Measurements from ENCODE around the gene OTUD3.
"Not testable (repeated sequence)": the region's sequence is repeated elsewhere in the genome, so short reads cannot be mapped to it uniquely, and the experiment has no call there.

Gene OTUD3

DNA sequence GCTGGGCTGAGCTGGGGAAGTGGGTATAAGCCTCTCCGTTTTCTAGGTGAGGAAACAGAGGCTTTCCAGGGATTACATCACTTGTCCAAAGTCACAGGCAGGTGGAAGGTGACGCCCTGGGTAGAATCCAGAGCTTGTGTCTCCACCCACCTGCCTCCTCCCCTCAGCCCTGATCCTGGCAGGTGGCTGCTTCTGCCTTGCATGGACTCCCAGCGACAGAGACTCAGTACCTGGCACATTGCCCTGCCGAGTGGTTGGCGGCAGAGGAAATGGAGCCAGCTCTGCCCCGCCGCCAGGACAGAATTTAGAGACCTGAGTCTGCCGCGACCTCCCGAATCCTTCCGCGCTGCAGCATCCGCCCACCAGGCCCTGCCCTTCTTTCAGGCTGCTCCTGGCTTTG lies 39.1 kb downstream of the OTUD3 start:
- no peak for DNase-seq

DNA sequence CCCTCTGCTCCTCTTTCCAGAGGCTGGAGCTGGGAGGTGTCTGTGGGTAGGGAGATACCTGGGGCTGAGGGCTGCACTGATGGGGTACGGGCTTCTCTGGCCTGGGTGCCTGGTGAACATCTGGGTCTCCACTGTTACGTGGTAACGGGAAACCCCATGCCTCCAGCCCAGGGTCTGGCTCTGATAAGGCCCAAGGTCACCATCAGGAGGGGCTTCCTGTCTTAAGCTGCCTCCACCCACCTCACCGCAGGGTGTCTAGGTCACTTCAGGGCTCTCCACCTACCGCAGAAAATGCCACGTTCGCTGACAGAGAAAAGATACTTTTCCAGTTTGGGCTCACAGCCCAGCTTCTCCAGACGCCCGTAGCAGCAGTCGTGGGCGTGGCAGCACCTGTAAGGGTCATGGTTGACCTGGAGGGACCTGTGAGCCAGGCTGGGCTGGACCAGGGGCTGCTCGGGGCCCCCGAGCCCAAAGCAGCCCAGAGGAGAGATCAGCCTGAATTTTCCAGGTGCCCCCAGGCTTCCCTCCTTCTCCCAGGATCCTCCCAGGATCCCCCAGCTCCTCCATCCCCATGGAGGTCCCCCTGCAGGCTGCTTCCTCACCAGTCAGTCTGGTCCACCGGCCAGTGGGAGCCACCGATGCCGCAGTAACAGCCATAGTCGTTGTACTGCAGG lies 40.0 kb downstream of the OTUD3 start:
- no peak for DNase-seq

DNA sequence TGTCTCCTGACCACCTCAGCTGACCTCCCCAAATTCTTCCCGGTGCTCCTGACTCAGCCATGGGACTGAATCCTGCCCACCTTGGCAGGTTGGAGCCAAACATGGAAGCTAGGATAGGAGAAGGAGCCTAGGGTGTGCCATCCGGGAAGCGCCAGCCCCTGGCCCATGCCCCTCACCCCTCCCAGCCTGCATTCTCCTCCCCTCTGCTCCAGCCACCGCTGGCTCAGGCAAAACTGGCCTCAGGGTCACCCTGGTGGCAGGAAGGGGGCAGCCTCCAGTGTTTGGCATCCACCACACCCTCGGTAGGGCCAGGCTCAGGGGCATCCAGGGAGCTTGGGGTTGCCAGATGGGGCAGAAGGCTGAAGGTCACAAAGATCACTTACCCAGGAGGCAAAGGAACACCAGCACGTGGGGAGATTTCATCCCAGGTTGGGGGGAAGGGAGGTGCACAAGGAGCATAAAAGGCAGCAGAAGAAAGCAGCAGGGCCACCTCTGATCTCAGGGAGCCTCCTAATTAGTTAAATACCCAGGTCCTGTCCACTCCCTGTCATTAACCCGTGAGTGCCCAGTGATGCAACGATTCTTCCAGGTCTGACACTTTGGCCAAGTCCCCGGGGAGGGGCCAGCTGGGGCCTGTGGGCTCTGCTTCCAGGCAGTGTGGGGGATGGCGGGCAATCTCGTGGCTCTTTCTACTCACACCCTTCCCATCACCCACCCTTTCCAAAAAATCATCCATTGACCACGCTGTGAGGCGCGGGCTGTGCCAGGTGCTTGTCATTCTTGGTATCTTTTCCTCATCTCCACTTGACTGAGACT lies 41.1 kb downstream of the OTUD3 start, which contains the start of gene PLA2G2E:
Gene PLA2G2E, minus strand, starts transcription at position 481 of the 816 bp plus-strand sequence. Its CDS starts 58 bp downstream, at position 423.
- DNase-seq: no peak

DNA sequence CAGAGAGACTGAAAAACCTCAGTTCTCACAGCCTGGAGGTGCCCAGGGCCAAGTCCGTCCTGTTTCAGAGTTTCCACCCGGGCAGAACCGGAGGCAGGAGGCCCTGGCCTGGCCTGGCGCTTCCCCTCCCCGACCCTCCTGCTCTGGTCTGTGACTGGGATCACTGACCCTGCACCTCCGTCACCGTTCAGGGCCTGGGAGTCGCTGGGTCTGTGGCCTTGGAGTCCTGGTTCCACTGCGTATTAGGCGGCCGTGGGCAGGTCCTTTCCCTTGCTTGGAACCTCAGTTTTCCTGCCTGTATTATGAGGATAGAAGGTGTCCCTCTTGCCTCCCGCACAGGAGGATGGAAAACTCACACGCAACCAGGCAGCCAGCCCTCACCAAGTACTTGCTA lies 41.8 kb downstream of the OTUD3 start:
- no peak for DNase-seq

DNA sequence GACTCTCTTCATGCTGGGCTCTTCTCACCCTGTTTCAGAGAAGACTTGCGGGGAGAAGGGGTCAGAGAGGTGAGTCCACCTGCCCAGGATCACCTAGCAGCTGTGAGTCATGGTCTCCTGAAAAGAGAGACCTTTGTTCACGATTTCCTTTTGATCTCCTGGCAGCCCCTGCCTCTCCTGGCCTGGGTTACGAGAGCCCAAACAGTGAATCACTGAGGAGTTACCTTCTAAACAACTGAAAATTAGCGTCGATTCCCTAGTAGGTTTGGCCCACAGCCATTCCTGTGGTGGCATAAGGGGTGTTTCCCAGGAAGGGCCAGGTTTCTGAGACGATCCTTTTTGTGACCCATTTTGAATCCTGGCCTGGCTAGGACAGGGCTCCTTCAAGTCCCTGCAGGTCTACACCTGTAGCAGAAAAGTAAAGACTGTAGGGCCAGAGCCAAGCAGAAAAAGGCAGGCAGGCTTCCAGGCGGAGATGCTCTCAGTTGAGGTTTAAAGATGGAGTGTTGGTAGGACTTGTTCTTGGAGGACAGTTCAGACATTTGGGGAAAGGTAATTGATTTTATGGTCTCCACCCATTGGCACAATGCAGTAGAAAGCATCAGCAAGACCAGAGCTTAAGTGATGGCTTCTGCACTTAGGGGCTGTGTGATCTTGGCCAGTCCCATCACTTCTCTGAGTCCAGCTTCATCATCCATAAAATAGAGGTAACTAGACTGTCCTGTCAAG lies 43.3 kb downstream of the OTUD3 start:
- DNase-seq: no peak

DNA sequence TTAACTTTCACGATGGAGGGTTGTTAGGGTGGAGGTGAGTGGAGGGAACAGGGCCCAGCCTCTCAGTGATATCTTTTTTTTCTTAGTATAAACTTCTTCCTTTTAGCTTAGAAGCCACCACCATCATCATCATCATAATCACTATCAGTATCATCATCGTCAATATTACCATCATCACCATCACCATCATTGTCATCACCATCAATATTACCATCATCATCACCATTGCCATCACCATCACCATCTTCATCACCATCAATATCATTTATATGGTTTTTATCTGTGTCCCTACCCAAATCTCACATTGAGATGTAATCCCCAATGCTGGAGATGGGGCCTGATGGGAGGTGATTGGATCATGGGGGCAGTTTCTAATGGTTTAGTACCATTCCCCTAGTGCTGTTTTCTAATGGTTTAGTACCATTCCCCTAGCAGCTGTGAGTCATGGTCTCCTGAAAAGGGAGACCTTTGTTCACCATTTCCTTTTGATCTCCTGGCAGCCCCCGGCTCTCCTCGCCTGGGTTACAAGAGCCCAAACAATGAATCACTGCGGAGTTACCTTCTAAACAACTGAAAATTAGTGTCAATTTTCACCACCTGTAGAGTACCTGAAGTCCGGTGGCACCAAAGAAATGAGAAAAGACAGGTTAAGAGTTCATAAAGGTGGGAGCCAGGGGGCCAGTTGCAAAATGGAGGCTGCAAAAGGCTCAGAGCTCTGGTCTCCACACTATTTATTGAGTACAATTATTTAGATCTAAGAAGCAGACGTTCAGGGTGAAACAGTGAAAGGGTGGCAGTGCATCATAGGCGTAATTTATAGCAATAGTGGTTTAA lies 44.3 kb downstream of the OTUD3 start:
- DNase-seq: no peak

DNA sequence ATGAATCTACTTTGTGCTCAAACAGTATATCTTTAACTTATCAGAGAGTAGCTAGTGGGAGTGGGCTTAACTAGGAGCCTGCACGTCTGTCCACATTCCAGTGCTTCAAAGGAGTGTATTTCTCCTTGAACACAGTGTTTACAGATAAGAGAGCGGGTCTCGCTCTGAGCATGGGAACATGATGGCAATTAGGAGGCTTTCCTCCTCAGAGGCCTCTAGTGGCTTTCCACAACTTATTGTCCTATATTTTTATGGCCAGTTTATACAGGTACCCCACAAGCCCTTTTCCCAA lies 44.9 kb downstream of the OTUD3 start:
- not testable (repeated sequence) for DNase-seq

DNA sequence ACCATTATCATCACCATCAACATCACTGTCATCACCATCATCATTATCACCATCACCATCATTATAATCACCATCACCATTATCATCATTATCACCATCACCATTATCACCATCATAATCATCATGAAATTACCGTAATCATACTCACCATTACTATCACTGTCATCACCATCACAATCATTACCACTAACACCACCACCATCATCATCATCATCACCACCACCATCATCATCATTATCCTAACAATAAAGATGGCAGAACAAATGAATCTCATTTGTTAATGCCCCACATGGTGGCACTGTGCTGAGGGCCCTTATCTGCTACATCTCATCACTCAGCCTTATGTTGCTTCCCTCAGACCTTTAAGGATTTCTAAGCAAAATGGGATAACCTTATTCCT lies 50.7 kb downstream of the OTUD3 start:
- DNase-seq: no peak

DNA sequence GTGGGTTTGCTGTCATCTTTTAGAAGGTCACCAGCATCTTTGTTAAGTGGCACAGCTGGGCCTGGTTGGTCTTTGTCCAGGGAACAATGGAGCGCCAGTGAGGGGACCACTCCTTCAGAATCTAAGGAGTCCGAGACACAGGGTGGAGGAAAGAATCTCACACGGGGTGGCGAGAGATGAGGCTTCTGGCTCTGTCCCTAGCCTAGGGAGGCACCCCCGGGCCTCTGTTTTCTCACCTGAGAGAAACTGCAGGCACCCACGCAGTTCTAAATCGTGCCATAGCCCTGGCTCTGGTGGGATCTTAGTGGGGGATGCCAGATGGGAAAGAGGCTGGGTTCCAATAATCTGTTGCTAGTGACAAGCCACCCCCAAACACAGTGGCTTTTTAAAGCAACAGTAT lies 52.1 kb downstream of the OTUD3 start:
- DNase-seq: no peak

DNA sequence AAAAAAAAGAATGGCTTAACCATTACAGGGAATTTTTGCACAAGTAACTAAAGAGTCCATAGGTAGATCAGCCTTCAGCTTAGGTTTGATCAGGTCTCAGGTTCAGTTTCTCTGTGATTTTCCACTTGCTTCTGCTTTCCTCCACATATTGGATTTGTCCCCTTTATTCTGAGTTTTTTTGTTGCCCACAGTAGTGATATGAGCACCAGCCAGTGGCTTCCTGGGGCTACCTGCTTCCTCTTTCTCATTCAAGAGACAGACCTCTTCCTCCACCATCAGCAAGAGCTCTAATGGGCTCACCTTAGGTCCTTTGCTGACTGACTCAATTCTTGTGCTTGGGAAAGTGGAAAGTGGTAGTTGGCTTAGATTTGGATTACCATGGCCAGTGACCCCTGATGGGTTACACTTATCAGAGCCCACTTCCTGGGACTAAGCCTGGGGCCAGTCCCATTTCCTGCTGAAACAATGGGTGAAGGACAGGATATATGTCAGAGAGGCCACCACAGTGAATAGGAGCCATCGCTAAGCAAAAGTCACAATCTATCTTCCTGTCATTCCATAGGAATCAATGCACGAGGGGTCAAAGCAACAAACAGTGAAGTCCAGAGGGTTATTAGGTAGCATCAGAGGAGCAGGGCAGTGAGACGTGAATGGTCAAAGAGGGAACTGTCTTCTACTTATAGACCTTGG lies 54.0 kb downstream of the OTUD3 start:
- DNase-seq: no peak

DNA sequence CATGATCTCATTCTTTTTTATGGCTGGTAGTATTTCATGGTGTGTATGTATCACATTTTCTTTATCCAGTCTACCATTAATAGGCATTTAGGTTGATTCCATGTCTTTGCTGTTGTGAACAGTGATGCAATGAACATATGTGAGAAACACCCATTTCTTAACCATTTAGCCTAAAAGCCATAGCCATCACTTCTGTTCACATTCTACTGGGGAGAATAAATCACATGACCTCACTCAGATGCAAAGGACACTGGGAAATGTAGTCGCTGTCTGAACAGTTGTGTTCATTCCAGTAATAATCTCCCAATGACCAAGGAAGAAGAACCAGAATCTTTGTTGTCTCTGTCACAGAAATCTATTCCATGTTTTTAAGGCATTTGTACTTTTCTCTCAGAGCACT lies 56.3 kb downstream of the OTUD3 start:
- DNase-seq: no peak

DNA sequence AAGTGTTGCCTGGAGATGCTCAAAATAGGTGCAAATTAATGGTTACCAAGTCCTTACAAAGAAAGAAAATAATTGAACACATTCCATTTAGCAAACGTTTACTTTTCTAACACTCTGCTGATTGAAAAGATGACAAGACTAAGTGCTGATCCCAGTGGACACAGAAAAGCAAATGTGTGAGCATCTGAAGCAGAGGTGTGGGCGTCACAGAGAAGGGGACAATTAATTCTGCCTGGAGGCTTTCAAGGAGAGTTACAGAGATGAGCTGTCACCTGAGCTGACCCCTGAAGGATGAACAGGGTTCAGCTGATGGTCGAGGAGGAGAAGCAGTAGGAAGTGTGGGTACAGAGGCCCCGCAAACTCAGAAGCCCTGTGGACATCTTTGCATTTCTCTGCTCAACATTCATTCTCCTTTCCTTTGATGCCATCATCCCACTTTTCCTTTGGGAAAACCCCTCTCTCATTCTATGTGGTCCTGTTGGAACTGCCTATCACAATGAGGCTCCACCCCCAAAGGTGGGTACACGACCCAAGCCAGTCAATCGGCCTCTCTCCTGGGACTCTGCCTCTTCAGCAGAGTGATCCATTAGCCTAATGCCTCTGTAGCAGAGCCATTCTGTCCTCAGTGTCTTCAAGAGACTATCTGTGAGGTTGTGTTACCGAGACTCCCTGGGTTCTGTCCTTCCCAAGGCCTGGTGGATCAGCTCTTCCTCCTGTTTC lies 58.5 kb downstream of the OTUD3 start:
- no peak for DNase-seq

DNA sequence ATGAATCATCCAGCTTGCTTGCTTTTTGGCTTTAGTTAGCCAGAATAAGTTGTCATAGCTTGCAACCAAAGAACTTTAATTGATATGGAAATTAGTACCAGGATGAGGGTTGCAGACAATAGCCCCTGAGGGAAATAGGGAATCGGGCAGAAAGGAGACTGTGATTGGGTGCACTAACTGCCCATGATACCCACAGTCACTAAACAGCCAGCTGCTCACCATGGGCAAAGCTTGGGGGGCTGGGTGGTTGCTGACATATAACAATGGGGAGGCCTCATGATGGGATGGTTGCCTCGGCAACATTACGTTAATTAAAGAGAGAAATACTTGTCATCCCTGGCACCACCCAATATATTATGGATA lies 59.0 kb downstream of the OTUD3 start:
- no peak for DNase-seq

DNA sequence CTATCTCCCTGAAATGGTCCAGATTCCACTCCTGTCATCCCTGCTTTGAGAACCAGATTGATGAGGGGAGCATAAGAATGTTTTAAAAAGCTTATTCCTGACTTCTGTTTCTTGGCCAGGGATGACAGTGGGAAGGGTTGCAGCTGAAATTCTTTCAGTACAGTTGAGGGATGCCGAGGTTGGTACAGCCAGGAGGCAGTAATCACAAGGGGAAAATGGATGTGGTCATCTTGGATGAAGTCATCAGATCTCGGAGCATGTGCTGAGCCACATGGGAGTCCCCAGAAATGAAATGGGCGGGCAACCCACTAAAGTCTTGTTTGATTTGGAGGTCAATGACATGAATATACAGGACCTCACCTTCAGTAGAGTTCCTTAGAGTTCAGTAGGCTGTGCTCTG lies 59.9 kb downstream of the OTUD3 start:
- DNase-seq: no peak

DNA sequence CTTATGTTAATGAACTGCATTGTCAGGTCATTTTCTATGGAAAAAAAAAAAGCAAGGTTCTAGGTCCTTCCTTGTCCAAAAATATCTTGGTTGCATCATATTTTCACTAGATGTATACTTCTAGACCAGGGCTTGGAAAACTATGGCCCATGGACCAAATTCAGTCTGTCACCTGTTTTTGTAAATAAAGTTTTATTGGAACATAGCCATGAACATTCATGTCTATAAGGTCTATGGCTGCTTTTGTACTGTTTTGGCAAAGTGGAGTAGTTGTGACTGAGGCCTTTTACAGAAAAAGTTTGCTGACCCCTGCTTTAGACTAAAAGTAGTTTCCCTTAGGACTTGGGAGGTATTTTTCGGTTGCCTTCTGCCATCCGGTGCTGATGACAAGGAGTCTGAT lies 60.5 kb downstream of the OTUD3 start:
- no peak for DNase-seq

DNA sequence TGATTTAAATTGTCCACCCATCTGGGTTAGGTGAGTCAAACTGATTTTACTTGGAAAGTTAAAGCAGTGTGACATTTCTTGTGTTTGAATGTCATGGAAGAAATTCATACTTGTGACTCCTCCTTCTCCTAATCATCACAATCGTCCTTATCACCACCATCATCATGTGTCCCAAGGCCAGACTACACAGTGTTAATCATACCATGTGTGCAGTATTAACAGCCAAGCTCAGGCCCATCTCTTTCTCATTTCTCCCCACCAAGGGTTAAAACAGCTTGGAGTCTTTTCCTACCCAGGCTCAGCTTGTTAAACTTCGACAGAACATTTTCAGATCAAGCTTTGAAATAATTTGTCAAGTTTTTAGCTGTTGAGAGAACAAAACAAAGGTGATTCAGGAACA lies 63.7 kb downstream of the OTUD3 start:
- DNase-seq: no peak

DNA sequence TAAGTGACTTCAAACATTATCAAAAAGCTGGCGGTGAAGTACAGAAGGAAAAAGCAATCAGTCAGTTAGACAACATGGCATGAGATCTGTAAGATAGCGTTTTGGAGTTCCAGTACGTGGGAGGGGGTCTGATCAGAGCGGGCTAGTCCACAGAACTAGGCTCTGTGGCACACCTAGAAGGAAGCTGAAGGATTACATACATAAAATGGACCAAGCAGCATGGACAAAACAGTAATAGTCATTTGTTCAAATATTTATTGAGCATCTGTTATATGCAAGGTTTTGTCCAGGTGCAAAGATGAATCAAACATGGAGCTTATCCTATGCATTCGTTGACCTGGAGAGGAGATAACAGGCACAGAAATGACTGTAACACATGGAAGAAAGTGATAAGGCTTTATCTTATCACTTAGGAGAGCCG lies 64.1 kb downstream of the OTUD3 start:
- no peak for DNase-seq

DNA sequence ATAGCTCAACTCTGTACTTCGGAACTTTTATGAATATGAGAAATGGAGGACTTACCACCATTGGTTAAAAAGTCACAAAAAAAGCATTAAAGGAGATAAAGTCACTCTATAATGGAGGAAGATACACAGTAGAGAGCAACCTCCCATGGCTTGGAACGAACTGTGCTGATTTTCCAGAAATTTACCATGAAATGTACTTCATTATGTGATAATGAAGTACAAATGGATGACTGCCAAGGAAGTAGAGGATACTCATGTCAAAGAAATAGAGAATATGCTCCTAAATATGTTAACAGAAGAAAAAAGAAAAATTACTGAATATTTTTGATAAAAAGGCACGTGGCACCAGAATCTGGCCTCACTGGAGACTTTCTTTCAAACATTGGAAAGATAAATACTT lies 64.8 kb downstream of the OTUD3 start:
- DNase-seq: no peak

DNA sequence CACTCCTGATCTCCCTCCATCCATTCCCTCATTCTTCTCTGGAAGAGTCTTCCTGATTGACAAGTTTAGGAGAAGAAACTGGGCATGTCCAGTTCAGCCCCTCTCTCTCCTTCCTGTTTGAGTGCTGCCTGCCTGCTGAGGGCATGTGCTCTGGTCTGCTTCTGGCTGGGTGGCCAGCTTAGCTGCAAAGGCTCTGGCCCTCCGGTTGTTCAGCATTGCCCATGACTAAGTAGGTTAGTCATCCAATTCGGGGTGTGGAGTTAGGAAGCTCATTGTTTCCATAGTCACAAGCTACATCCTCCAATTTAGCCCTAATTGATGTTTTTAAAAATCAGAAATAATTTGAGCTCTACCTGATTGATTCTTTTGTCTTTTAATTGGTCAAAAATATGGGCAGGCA lies 66.8 kb downstream of the OTUD3 start:
- DNase-seq: peak; percentile 60

DNA sequence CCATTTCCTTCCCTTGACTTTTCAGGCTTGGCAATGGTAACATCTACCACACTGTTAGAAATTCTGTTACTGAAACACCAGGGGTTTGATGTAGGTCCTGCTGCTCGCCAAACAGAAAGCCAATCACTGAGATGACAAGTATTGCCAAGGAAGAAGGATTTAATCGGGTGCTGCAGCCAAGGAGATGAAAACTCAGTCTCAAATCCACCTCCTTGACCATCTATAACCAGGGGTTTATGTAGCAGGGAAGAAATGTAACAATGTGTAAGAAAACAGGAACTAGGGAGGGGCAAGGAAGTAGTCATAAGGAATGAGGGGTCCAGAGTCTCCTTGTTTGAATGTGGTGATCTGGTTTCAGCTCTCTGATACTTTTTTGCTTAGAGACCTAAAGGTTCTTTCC lies 71.9 kb downstream of the OTUD3 start:
- no peak for DNase-seq

DNA sequence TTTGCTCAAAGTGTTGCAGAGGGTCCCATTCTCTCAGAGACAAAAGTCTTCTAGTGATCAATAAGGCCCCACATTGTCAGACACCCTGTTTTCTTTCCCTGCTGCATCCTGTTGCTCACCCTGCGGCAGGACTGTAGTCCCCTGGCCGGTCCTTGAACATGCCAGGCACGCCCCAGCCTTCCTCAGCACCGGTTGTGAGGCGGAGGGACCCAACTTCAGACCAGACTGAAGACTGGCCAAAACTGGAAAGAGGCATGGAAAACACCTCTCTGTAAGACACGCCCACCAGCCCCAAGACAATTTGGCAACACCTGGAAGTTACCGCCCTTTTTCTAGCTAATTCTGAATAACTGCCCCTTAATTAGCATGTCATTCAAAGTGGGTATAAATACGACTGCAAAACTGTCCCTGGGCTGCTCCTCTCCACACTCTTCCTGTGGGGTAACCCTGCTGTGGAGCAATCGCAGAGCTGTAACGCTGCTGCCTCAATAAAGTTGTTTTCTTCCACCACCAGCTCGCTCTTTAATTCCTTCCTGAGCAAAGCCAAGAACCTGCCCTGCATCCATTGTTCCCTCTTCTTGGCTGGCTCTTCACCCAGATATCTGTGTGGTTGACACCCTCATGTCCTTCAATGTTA lies 73.5 kb downstream of the OTUD3 start:
- no peak for DNase-seq

Data from fibroblast of upper back skin (primary cell).